Sciatic nerve (tissue), 2 donors: ENCODE measurements around the gene ITIH1. TPM values are rescaled to one million over a fixed set of nuclear protein-coding genes. Genes with fewer than 3 reads are reported as not detected.

Source experiments
- ATAC-seq: fragments of 200-7000 bp; cut with Tn5 transposase; one replicate; pipeline ENCODE4 v1.9.1; 2020; ENCODE audit warnings: mild to moderate bottlenecking, moderate library complexity
- DNase-seq: peaks from one replicate; pipeline ENCODE4 v3.0.0-alpha.2; 2020; ENCODE audit warnings: low spot score
- intact Hi-C: fragments of 100-400 bp; cut with DNase I; formaldehyde crosslinking; loops from one replicate; pipeline ENCODE4 v1.14.2; 2022
- total RNA-seq: library from RNA; stranded (reverse); fragmentation: NEBNext Ultra II Directional; extraction: Animal tissue kit (Norgen Biotek cat#: 25700); gene quantifications from one replicate; pipeline ENCODE4 v1.2.1, GENCODE V29; 2021
- donor health status: DM: no; HTN: no; CAD: no.
- donor health status: DM: no; HTN: no; CAD: no.

Gene ITIH1
- total RNA-seq, 1 donor from 2014 or later: not detected

DNA sequence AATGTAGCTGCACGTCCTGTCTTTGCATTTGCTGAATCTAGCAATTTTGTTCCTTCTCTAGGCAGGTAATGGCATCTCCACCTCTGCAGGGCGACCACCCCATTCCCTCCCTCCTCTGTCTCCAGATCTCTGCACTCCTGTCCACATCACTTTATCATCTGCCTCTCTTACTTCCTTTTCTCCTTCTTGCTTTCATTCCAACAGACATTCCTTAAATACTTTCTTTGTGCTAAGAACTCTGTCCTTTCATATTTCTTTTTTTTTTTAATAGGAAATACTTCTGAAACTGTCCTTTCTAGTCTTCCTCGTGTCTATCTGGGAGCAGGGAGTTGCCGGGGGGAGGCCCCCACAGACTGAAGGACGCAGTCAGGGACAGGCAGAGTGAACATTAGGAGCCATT is 24.4 kb downstream of the ITIH1 start:
- intact Hi-C loops: no loop called here
- no peak for DNase-seq
- ATAC-seq: no peak

DNA sequence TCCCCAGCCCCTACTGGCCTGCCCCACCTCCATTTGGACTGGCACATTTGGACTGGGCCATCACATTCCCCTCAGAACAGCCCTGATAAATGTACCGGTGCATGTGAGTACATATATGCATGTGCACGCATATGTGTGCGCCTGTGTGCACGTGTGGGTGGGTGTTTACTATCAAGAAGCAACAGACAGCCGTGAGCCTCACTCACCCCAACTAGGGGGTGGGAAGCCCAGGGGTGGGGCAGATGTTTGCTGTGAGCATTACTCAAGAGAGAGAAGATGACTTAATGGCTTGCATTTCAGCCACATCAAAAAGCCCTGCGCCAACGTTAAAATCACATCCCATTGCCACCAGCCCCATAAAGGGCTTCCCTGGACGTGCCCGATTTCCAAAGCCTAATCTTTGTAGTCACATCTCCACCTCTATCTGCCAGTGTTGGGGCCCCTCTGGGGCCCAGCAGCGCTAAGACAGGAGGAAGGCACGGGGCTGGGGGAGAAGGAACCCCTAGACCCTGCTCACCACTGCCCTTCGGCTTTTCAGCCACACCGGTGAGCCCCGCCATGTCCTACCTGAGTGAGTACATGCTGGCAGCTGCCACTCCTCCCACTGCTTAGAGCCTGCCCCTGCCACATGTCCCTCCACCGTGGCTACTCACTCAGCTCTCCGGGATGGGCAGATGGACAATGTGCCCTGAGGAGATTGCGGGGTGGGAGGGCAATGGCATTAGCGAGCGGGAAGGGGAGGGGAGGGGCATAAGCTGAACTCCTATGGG is 28.1 kb downstream of the ITIH1 start:
- intact Hi-C loops: no loop called here
- ATAC-seq (no peak), DNase-seq (no peak)

DNA sequence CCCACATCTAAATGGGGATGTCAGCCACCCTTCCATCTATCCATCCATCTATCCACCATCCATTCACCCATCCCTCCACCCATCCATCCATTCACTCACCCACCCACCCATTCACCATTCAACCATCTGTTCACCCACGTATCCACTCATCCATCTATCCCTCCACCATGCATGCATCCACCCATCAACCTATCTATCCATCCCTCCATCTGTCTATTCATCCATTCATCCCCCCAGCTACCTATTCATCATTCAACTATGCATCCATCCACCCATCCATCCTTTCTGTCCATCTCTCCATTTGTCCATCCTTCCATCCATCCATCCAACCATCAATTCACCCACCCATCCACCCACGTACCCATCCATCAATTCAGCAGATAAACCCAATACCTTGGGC is 31.8 kb downstream of the ITIH1 start:
- DNase-seq (no peak), ATAC-seq (no peak)
- intact Hi-C loops: no loop called here

DNA sequence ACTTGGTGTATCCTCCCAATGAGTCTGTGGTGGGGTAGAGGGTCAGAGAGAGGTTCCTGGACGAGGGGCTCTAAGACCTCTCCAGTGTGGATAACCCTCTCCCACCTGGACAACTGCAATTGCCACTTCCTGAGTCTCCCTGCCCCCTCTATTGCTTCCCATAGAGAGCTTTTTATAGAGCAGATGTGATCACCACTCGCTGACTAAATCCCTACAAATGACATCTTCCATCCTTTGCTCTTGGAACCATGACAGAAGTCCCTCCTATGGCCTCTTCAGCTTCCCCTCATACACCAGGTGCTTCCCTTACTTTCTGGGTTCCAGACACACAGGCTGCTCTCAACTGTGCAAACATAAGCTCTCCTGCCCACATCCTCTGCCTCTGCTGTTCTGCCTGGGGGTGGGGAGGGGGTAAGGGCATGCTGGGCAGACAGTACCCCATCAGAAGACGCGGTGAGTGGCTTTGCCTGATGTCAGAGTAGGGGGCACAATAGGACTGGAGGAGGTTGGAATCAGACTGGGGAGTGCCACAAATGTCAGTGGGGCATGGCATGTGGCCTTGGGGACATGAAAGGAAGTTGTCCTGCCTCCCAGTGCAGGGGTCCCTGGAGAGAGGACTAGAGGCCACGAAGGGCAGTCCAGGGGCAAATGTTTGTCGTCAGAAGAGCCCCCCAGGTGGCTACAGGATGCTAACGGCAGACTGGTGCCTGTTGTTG is 32.4 kb downstream of the ITIH1 start:
- no peak for DNase-seq
- no peak for ATAC-seq
- intact Hi-C loops: no loop called here

DNA sequence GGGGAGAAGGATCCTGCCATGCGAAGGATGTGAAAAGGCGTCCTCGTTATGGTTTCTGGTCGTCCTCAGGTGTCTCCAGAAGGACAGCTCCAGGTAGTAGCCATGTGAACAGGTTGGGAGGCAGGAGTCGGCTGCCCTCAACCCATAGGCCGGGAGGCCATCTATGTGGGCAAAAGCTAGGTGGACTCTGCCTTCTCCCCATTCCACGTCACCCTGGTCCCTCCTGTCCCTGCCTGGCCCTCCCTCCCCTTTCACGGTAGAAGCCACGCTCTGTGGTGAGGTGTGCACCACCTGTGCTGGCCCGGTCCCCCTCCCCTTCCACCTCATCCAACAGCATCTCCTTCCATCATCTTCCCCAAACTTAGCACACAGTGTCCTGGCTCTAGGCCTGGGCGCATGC is 33.5 kb downstream of the ITIH1 start:
- ATAC-seq: no peak
- DNase-seq: no peak
- intact Hi-C loops: no loop called here

DNA sequence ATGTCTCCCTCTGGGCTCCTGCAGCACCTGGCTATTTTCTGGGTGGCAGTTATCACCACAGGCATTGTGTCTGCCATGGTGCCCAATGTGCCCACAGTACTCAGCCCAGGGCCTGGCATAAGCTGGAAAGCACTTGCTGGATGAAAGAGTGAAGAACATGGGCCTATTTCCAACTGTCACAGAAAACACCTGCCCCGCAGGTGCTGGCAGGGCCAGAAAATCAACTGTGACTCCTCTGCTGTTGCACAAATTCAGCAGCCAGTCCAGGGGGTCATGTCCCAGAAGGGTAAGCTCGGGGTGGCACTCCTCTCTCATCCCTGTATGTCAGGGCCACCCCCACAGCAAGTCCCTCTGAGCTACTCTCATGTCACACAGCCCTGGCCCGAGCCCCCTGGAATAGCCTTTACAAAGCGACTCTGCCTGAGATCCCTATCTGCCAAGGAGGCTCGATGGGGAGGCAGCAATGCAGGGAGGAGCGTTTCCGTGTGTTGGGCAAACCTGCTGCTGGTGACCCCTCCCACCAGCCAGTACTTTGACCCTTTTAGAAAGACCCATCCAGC is 34.1 kb downstream of the ITIH1 start:
- intact Hi-C loops: no loop called here
- no peak for ATAC-seq
- no peak for DNase-seq

DNA sequence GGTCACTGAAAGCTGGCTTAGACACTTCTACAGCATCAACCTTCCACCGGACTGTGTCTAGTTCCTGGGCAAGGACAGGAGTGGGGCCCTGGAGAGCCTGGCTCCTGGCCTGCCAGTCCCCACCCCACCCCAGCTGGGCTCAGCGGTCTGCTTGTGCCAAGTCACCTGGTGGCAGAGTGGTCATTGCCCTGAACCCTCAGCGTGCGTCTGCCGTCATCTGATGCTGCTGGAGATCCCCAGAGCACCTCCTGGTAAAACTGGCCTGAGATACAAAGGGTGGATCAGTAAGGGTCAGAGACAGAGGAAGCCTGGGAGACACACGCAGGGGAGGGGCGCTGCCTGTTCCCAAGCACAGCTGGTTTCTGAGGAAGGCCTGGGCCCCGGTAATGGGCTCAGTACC is 36.4 kb downstream of the ITIH1 start:
- DNase-seq: no peak
- ATAC-seq: no peak
- intact Hi-C loops: no loop called here

DNA sequence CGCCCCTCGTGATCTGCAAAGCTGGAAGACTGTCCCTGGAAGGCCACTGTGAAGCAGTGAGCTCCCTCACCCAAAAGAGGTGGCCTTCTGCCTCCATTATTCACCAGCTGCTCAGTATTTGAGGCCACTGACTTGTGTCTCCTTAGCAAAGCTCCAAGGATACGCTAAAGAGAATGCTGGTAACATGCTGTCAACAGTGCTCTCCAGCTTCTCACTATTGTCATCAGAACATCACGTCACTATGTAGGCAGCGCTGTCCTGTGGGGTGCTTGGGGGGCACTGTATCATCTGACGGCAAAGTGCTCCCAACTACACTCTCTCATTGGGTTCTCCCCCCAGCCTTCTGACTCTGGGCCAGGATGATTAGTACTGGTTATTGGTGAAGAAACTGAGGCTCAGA is 38.8 kb downstream of the ITIH1 start:
- intact Hi-C loops: no loop called here

DNA sequence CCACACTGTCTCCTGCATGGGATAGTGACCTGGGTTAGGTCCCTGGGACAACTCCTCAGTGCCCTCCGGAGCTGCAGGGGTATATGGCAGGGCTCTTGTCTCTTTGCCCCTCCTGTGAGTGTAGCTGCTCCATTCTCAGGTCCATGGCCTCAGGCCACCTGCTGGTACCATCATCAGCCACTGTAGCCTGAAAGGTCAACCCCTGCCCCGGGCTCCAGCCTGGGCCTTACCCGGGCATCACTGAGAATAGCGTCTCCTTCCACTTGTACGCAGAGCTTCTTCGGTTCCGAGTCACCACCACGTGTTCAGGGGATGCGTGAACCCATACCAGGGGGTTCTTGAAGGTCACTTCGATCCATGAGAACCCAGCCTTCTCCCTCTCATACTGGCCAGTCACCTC is 39.3 kb downstream of the ITIH1 start:
- DNase-seq (no peak), ATAC-seq (no peak)
- intact Hi-C loops: no loop called here

More for the DNA sequence above, 38.8 kb downstream of the ITIH1 start:
- no peak for ATAC-seq
- no peak for DNase-seq

DNA sequence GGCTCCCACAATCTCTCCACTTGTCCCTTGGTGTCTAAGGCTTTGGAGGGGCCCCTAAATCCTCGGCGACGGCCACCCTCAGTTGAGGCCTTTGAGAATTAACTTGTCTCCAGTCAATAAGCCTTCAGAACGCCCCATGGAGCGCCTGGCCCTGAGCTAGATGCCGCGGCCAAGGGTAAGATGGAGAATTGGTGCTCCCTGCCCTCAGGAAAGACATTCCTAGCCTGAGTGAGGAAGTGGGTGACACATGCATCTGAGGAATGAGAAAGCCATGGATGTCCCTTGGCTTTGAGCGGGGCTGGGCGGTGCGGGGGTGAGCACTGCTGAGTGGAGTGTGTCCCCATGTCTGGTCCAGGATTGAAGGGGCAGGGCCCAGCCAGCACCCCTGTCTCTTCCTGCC is 39.8 kb downstream of the ITIH1 start:
- DNase-seq (no peak), ATAC-seq (no peak)
- intact Hi-C loops: no loop called here

DNA sequence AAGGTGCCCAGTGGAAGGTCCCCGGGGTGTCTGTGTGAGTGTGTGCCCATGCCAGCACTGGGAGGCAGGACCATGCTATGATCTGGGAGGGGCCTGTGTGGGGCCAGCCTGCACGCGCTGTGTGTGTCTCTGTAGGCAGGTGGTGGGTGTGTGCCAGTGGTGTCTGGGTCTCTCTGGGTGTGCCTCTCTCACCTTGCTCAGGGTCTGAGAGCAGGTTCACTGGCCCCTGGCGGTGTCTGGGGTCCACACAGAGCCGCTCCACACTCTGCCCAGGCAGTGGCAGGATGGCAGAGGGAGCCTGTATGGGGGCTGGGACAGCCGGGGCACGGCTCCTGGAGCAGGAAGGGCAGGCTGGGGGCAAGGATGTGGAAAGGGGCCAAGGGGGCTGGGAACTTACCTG is 40.5 kb downstream of the ITIH1 start:
- ATAC-seq (no peak), DNase-seq (no peak)
- intact Hi-C loops: no loop called here

DNA sequence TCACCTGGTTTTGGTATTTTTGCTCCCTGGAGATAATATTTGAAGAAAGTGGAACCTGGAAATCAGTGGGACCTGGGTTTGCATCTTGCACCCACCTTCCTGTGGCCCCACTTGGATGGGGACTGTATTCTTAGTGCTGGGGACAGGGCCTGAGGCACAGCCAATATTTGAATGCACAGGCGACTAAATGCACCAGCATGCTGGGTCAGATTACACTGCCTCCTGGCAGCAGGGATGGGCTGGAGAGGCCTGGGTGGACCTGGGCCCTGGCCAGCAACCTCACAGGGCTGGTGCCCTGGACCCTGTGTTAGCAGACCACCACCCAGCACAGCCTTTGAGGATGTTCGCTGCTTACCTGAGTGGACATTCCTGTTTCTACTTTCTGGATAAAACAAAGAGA is 42.5 kb downstream of the ITIH1 start:
- ATAC-seq (no peak), DNase-seq (no peak)
- intact Hi-C loops: no loop called here

DNA sequence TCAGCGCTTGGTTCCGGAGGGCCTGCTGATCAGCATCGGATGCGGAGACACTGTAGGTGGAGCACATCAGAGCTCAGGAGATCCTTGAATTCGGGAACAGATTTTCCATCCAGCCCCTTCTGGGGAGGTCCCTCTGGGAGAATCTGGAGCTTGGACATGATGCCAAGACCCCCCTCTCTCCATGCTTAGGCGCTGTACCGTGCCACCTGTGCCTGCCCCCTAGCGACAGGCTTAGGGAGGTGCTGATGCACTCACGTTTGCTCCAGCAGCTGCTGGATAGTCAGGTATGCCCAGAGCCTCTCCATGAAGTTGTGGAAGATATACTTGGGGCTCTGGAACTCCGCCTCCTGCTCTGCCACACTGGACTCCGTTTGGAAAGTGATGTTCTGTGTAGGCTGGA is 43.3 kb downstream of the ITIH1 start:
- ATAC-seq: no peak
- intact Hi-C loops: no loop called here
- DNase-seq: no peak

DNA sequence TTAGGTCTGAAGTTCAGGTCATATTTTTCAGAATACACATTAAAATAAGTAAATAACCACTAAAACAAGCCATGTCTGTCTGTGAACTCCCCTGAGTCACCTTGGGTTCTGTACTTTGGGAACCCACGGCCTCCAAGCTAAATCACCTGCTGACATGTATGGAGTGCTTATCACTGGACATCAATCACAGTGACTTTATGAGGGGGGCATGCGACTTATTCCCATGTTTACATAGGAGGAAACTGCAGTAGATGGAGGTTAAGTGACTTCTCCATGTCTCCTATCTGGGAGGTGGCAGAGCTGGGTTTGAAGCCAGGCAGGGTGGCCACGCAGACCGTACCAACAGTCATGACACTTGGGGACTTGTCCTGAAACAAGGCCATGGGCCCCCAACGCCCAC is 45.0 kb downstream of the ITIH1 start:
- no peak for ATAC-seq
- no peak for DNase-seq
- intact Hi-C loops: no loop called here

DNA sequence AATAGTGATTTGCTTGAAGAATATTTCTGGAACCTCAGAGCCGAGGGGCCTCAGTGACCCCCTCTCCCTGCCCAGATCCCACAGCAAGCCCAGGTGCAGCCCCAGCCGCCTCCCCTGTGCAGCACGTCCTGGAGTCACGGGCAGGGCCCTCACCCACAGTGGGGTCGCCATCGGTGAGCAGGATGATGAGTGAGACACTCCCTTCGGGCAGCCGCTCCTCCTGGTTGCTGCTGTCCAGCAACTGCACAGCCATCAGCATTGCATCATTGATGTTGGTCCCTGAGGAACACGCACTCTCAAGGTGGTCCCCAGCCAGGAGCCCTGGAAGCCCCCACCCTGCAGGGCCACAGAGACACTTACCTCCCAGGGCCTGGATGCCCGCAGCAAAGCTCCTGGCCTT is 46.6 kb downstream of the ITIH1 start:
- intact Hi-C loops: no loop called here
- ATAC-seq (no peak), DNase-seq (no peak)

DNA sequence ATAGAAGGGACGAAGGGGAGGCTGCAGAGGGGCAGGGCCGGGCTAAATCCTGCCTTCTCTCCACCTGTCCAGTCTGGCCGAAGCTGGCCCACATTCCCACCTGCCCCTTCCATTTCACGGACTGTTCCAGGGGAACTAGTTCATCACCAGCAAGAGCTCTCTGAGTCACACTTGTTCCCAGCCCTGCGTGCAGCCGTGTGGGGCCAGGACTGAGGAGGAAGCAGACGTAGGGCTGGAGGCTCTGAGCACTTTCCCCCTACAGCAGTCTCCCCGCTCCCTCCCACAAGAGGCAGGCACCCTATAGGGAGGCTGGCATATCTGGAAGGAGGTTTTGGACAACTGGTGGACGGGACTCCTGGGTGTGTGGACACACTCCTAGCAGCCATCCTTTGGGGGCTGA is 50.0 kb downstream of the ITIH1 start:
- intact Hi-C loops: no loop called here
- ATAC-seq (no peak), DNase-seq (no peak)

DNA sequence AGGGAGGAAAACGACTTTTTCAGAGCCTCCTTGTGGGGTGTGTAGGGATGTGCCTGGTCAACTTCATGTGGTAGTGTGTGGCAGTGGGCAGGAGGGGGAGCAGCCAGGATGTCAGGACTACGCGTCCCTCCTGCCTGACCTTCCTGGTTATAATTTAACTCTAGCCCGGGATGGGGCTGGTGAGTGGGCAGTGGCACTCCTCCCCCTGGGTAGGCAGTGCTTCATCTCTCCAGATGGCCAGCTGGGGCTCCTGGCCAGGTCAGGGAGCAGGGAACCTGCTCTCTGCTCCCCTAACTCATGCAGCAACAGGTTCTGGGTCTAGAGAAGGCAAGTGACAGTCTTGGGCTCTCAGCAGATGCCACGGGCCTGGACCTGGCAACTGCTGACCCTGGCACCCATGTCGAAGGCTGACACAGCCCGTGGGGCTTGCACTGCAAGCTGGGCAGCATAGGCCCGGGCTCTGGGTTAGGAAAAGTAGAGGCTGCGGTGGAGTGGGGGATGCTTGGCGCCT is 50.5 kb downstream of the ITIH1 start:
- intact Hi-C loops: no loop called here
- ATAC-seq (no peak), DNase-seq (no peak)

DNA sequence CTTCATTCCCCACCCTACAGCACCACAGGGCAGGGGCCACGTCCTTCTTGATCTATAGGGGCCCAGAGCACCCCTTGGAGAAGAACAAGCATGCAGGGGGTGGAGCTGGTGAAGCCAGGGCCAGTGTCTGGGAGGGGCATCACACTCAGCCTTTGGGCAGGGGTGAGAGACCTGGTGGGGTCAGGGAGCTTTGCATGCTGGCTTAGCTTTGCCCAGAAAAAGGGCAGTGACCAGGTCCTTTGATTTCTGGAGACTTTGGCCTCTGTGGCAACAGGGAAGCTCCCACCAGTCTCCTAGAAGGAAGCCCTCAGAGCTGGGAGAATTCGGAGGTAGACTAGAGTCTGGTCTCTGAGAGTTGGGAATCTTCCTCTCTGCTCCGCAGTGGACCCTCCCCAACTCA is 52.1 kb downstream of the ITIH1 start:
- intact Hi-C loops: no loop called here
- no peak for DNase-seq
- ATAC-seq: no peak

DNA sequence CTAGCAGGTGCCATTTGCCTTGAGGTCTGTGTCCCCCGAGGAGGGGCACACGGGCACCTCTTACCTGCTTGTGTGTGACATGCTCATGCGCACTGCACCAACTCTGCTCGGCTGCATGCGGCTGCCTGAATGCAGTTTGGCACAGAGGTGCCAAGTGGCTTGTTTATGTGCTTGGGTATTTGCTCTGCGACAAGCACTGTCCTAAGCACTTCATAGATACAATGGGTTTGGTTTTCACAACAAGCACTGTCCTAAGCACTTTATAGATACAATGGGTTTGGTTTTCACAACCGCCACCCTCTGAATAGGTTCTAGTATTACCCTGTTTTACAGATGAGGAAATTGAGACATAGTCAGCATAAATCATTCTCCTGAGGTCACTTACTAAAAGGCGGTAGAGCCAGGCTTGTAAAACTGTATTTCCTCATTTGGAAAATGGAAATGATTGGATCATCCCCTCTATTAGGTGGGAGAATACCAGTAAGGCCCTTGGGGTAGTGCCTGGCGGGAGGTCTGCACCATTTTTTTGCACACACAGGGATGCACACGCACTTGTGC is 52.6 kb downstream of the ITIH1 start:
- DNase-seq: no peak
- intact Hi-C loops: no loop called here
- ATAC-seq: no peak
